Lower lobe of right lung (tissue), 2 donors: ENCODE data around the gene FAR2. TPM values are rescaled to one million over a fixed set of nuclear protein-coding genes. Genes with fewer than 3 reads are reported as not detected.

Experiments
- ATAC-seq, 2 donors: fragments of 200-7000 bp; cut with Tn5 transposase; one replicate each; pipeline ENCODE4 v1.9.1; 2020 to 2022; ENCODE audit warnings: mild to moderate bottlenecking in 2 of 2, moderate library complexity in 2 of 2
- DNase-seq: peaks from one replicate; pipeline ENCODE4 v3.0.0-alpha.2; 2020
- H3K27ac ChIP-seq: fragments of 200-600 bp; one replicate; pipeline ENCODE4 v1.8.0; 2022
- H3K27me3 ChIP-seq: fragments of 200-600 bp; one replicate; pipeline ENCODE4 v1.8.0; 2022; ENCODE audit warnings: low read depth
- H3K36me3 ChIP-seq: fragments of 200-600 bp; one replicate; pipeline ENCODE4 v1.8.0; 2022; ENCODE audit warnings: mild to moderate bottlenecking
- H3K4me1 ChIP-seq: fragments of 200-600 bp; one replicate; pipeline ENCODE4 v1.8.0; 2022
- H3K4me3 ChIP-seq: fragments of 200-600 bp; one replicate; pipeline ENCODE4 v1.8.0; 2022; ENCODE audit warnings: mild to moderate bottlenecking
- H3K9me3 ChIP-seq: fragments of 200-600 bp; one replicate; pipeline ENCODE4 v1.8.0; 2022
- intact Hi-C: fragments of 100-400 bp; cut with DNase I; formaldehyde crosslinking; loops from one replicate; pipeline ENCODE4 v1.11.0; 2022
- total RNA-seq: library from RNA; stranded (reverse); fragmentation: NEBNext Ultra II Directional; extraction: Animal tissue kit (Norgen Biotek cat#: 25700); gene quantifications from one replicate; pipeline ENCODE4 v1.2.1, GENCODE V29; 2021
- TF ChIP-seq, protein P1 (sequence below): fragments of 200-600 bp; IDR thresholded peaks from one replicate; pipeline ENCODE4 v1.8.0; 2022; ENCODE audit warnings: antibody characterized with exemption, mild to moderate bottlenecking
- donor health status: DM: no; HTN: yes; CAD: no; lungs with severe emphysema.

The FAR2 gene
- total RNA-seq, 1 donor from 2014 or later, result 23.7 TPM

DNA sequence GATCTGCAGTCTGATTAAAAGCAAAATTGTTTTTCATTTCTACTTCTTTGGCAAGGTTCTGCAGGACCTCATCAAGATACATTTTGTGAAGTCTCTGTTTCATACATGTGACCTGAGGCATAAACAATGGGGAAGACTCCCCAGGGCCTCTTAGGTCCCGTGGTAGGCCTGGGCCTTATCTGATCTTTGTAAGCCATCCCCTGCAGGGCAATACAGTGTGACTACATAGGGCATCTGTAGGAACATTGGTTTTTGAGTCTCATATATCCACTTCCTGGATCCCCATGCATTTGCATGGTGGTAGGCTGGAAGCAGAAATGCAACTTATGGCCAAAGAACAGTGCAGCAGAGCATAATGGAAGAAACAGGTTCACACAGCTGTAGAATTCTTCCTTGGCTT is 6.0 kb downstream of the FAR2 start:
- no peaks in the 10 kb centered on the region for H3K36me3 ChIP-seq
- peak in 1 of 2 donors; percentile 41 for ATAC-seq

DNA sequence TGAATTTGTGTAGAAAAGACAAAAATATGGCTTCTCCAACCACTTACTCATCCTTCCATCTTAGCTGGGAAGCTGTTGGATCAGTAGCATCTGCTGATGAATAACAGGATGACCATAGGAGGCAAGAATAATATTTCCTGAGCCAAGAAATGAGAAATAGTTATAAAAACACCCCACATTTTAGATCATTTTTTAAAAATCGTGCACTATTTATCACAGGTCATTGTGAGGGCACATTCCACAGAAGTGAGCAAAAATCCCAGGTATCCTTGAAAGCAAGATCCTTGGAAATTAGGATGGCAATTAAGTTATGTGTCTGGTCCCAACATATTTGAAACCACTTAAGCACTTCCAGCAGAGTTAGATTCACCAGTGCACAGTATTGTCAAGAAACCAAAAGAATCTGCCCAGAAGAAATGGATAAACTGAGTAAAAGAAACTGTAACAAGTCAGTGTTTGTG is 8.4 kb downstream of the FAR2 start:
- Histone ChIP-seq H3K9me3 (no peaks in the 10 kb centered on the region), H3K4me3 (peak overlapping the region; percentile 22), H3K36me3 (no peaks in the 10 kb centered on the region), H3K27me3 (no peaks in the 10 kb centered on the region), H3K27ac (peak overlapping the region; percentile 34), H3K4me1 (peaks cover 40% of the 10 kb centered on the region)
- intact Hi-C loops, result no loop called here
- TF ChIP-seq, protein P1, sequence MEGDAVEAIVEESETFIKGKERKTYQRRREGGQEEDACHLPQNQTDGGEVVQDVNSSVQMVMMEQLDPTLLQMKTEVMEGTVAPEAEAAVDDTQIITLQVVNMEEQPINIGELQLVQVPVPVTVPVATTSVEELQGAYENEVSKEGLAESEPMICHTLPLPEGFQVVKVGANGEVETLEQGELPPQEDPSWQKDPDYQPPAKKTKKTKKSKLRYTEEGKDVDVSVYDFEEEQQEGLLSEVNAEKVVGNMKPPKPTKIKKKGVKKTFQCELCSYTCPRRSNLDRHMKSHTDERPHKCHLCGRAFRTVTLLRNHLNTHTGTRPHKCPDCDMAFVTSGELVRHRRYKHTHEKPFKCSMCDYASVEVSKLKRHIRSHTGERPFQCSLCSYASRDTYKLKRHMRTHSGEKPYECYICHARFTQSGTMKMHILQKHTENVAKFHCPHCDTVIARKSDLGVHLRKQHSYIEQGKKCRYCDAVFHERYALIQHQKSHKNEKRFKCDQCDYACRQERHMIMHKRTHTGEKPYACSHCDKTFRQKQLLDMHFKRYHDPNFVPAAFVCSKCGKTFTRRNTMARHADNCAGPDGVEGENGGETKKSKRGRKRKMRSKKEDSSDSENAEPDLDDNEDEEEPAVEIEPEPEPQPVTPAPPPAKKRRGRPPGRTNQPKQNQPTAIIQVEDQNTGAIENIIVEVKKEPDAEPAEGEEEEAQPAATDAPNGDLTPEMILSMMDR, result no peak
- no peak for ATAC-seq
- DNase-seq, result no peak

More for the DNA sequence above, 6.0 kb downstream of the FAR2 start:
- intact Hi-C loops, result no loop called here
- H3K4me3 ChIP-seq, result no peak overlapping the region
- TF ChIP-seq, protein P1, result no peak
- no peak for DNase-seq
- H3K27me3 ChIP-seq, result no peaks in the 10 kb centered on the region
- no peaks in the 10 kb centered on the region for H3K9me3 ChIP-seq
- H3K27ac ChIP-seq, result no peak overlapping the region
- peaks cover 48% of the 10 kb centered on the region for H3K4me1 ChIP-seq

DNA sequence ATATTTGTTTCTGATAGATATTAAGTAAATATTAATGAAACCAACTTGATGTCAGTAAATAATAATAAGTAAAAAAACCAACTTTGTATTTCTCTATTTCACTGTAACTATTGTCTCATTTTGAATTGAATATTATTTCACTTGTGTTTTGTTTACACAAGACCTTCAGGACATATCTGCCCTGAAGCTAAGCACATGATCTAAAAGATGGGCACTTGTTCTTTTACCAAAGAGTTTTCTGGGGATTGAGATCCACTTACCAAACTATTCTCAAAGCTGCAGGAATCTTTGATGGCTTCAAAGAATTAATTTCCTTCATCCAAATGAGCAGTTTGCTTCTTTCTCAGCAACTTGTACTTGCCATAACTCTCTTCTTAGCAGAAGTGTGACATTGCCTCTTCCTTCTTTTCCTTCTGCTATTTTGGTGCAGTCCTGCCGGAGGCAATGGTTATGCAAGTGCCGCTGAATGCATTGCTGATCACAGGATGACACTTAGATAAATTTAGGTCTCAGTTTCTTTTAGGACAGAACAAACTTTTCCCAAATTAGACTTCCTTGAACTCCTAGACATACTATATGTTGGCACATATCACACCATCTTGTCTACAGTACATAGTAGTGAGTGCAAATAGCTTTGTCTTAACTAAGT is 9.2 kb downstream of the FAR2 start:
- H3K9me3 ChIP-seq, result no peaks in the 10 kb centered on the region
- peaks cover 33% of the 10 kb centered on the region for H3K4me1 ChIP-seq
- H3K27me3 ChIP-seq, result no peaks in the 10 kb centered on the region
- H3K4me3 ChIP-seq, result peak overlapping the region; percentile 22
- DNase-seq (peak; percentile 54), ATAC-seq (peak; percentile 71)
- TF ChIP-seq, protein P1, result no peak
- H3K36me3 ChIP-seq, result no peaks in the 10 kb centered on the region
- intact Hi-C loops, result no loop called here
- peak overlapping the region; percentile 34 for H3K27ac ChIP-seq

DNA sequence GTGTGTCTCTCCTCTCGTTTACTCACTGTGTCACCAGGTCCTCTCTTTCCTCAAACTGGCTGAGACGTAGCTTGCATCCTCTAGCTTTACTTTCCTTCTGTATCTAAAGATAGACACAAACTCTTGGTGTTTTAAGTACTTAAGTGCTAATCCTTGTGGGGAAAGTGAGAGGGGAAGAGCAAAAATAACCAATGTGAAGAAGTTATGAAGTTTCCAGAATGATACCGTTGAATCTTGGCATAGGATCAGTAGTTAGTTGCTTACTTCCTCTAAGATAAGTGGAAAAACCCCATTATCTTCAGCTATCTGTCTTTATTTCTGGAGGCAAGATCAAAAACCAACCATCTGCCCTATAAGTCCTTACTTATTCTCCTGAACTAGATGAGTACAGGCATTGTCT is 10.6 kb downstream of the FAR2 start:
- H3K4me1 ChIP-seq, result peaks cover 41% of the 10 kb centered on the region
- H3K27ac ChIP-seq, result no peak overlapping the region
- DNase-seq (no peak), ATAC-seq (no peak)
- H3K9me3 ChIP-seq, result no peaks in the 10 kb centered on the region
- H3K36me3 ChIP-seq, result no peaks in the 10 kb centered on the region
- no peak overlapping the region for H3K4me3 ChIP-seq
- TF ChIP-seq, protein P1, result no peak
- intact Hi-C loops, result no loop called here
- H3K27me3 ChIP-seq, result no peaks in the 10 kb centered on the region

DNA sequence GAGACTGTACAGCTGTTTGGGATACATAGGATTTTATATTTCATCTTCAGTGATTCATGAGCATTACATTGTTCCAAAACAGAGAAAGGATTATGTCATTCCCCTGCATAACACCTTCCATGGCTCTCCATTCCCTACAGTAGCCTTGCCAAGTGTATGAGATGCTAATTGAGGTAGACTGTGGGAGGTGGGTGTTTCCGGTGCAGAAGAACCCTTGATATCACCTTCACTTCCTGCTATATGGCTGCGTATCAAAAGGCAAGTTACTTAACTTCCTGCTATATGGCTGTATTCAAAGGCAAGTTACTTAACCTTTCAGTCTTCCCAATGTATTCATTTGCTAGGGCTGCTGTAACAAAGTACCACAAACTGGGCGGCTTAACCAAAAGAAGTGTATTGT is 11.2 kb downstream of the FAR2 start:
- Histone ChIP-seq H3K9me3 (no peaks in the 10 kb centered on the region), H3K36me3 (no peaks in the 10 kb centered on the region), H3K27me3 (no peaks in the 10 kb centered on the region), H3K4me1 (peaks cover 42% of the 10 kb centered on the region), H3K4me3 (no peak overlapping the region), H3K27ac (peak overlapping the region; percentile 46)
- intact Hi-C loops, result no loop called here
- TF ChIP-seq, protein P1, result no peak
- peak in 1 of 2 donors; percentile 35 for ATAC-seq
- DNase-seq, result no peak
